ENCODE measurements around the gene UNC13C.

UNC13C gene

GRCh38 chr15:54206586-54207321 is 228.5 kb downstream of the UNC13C start:
- H3K9ac ChIP-seq (ENCODE audit: low read depth, low read length) = no peak overlapping the region
- H3K4me3 ChIP-seq (ENCODE audit: low read depth, low read length) = no peak overlapping the region
- no peaks in the 10 kb centered on the region for H3K9me3 ChIP-seq (ENCODE audit: control insufficient read depth, insufficient read depth, low read length)
- no peak overlapping the region for H3K27ac ChIP-seq (ENCODE audit: low read depth, low read length)
- H3K4me1 ChIP-seq (ENCODE audit: control insufficient read depth, insufficient read depth, low read length) = no peaks in the 10 kb centered on the region
- H3K36me3 ChIP-seq (ENCODE audit: control insufficient read depth, insufficient read depth, low read length) = no peaks in the 10 kb centered on the region
- H3K27me3 ChIP-seq (ENCODE audit: control insufficient read depth, insufficient read depth, low read length) = no peaks in the 10 kb centered on the region

- Histone ChIP-seq H3K27ac (ENCODE audit: low read depth, low read length) (no peak overlapping the region), H3K4me3 (ENCODE audit: low read depth, low read length) (no peak overlapping the region), H3K4me1 (ENCODE audit: control insufficient read depth, insufficient read depth, low read length) (no peaks in the 10 kb centered on the region)
These were observed 230.5 kb downstream of the UNC13C start for GRCh38 chr15:54208786-54209185.

GRCh38 chr15:54212635-54213034 is 234.4 kb downstream of the UNC13C start:
- Histone ChIP-seq H3K36me3 (ENCODE audit: control insufficient read depth, insufficient read depth, low read length) (no peaks in the 10 kb centered on the region), H3K4me1 (ENCODE audit: control insufficient read depth, insufficient read depth, low read length) (peaks cover 4% of the 10 kb centered on the region; the same call in 1 of the 2 replicates), H3K9ac (ENCODE audit: low read depth, low read length) (no peak overlapping the region), H3K9me3 (ENCODE audit: control insufficient read depth, insufficient read depth, low read length) (no peaks in the 10 kb centered on the region), H3K27me3 (ENCODE audit: control insufficient read depth, insufficient read depth, low read length) (no peaks in the 10 kb centered on the region), H3K4me3 (ENCODE audit: low read depth, low read length) (no peak overlapping the region), H3K27ac (ENCODE audit: low read depth, low read length) (no peak overlapping the region)

More at GRCh38 chr15:54208786-54209185, 230.5 kb downstream of the UNC13C start:
- Histone ChIP-seq H3K9me3 (ENCODE audit: control insufficient read depth, insufficient read depth, low read length) (no peaks in the 10 kb centered on the region), H3K36me3 (ENCODE audit: control insufficient read depth, insufficient read depth, low read length) (no peaks in the 10 kb centered on the region), H3K27me3 (ENCODE audit: control insufficient read depth, insufficient read depth, low read length) (no peaks in the 10 kb centered on the region), H3K9ac (ENCODE audit: low read depth, low read length) (no peak overlapping the region)

- H3K9me3 ChIP-seq (ENCODE audit: control insufficient read depth, insufficient read depth, low read length) = peaks cover 3% of the 10 kb centered on the region; the same call in 1 of the 2 replicates
- no peaks in the 10 kb centered on the region for H3K27me3 ChIP-seq (ENCODE audit: control insufficient read depth, insufficient read depth, low read length)
- no peaks in the 10 kb centered on the region for H3K4me1 ChIP-seq (ENCODE audit: control insufficient read depth, insufficient read depth, low read length)
- H3K27ac ChIP-seq (ENCODE audit: low read depth, low read length) = no peak overlapping the region
- no peak overlapping the region for H3K4me3 ChIP-seq (ENCODE audit: low read depth, low read length)
- H3K36me3 ChIP-seq (ENCODE audit: control insufficient read depth, insufficient read depth, low read length) = no peaks in the 10 kb centered on the region
- no peak overlapping the region for H3K9ac ChIP-seq (ENCODE audit: low read depth, low read length)
These were observed 248.2 kb downstream of the UNC13C start for GRCh38 chr15:54226455-54226854.

GRCh38 chr15:54227569-54227968 is 249.3 kb downstream of the UNC13C start:
- Histone ChIP-seq H3K9ac (ENCODE audit: low read depth, low read length) (no peak overlapping the region), H3K27me3 (ENCODE audit: control insufficient read depth, insufficient read depth, low read length) (no peaks in the 10 kb centered on the region), H3K4me1 (ENCODE audit: control insufficient read depth, insufficient read depth, low read length) (no peaks in the 10 kb centered on the region), H3K9me3 (ENCODE audit: control insufficient read depth, insufficient read depth, low read length) (peaks cover 3% of the 10 kb centered on the region; the same call in 1 of the 2 replicates), H3K27ac (ENCODE audit: low read depth, low read length) (no peak overlapping the region), H3K36me3 (ENCODE audit: control insufficient read depth, insufficient read depth, low read length) (no peaks in the 10 kb centered on the region), H3K4me3 (ENCODE audit: low read depth, low read length) (no peak overlapping the region)

- no peaks in the 10 kb centered on the region for H3K9me3 ChIP-seq (ENCODE audit: control insufficient read depth, insufficient read depth, low read length)
- no peak overlapping the region for H3K4me3 ChIP-seq (ENCODE audit: low read depth, low read length)
- no peak overlapping the region for H3K27ac ChIP-seq (ENCODE audit: low read depth, low read length)
- H3K4me1 ChIP-seq (ENCODE audit: control insufficient read depth, insufficient read depth, low read length) = no peaks in the 10 kb centered on the region
- no peaks in the 10 kb centered on the region for H3K27me3 ChIP-seq (ENCODE audit: control insufficient read depth, insufficient read depth, low read length)
- no peaks in the 10 kb centered on the region for H3K36me3 ChIP-seq (ENCODE audit: control insufficient read depth, insufficient read depth, low read length)
- H3K9ac ChIP-seq (ENCODE audit: low read depth, low read length) = no peak overlapping the region
These were observed 272.1 kb downstream of the UNC13C start for GRCh38 chr15:54250326-54250725.

- no peaks in the 10 kb centered on the region for H3K36me3 ChIP-seq (ENCODE audit: control insufficient read depth, insufficient read depth, low read length)
- H3K4me3 ChIP-seq (ENCODE audit: low read depth, low read length) = no peak overlapping the region
- H3K9me3 ChIP-seq (ENCODE audit: control insufficient read depth, insufficient read depth, low read length) = no peaks in the 10 kb centered on the region
- H3K27ac ChIP-seq (ENCODE audit: low read depth, low read length) = no peak overlapping the region
- H3K27me3 ChIP-seq (ENCODE audit: control insufficient read depth, insufficient read depth, low read length) = no peaks in the 10 kb centered on the region
- H3K4me1 ChIP-seq (ENCODE audit: control insufficient read depth, insufficient read depth, low read length) = no peaks in the 10 kb centered on the region
- no peak overlapping the region for H3K9ac ChIP-seq (ENCODE audit: low read depth, low read length)
These were observed 277.9 kb downstream of the UNC13C start for GRCh38 chr15:54256190-54256589.

- Histone ChIP-seq H3K4me3 (ENCODE audit: low read depth, low read length) (no peak overlapping the region), H3K27me3 (ENCODE audit: control insufficient read depth, insufficient read depth, low read length) (no peaks in the 10 kb centered on the region), H3K4me1 (ENCODE audit: control insufficient read depth, insufficient read depth, low read length) (no peaks in the 10 kb centered on the region), H3K9me3 (ENCODE audit: control insufficient read depth, insufficient read depth, low read length) (no peaks in the 10 kb centered on the region), H3K27ac (ENCODE audit: low read depth, low read length) (no peak overlapping the region), H3K36me3 (ENCODE audit: control insufficient read depth, insufficient read depth, low read length) (no peaks in the 10 kb centered on the region), H3K9ac (ENCODE audit: low read depth, low read length) (no peak overlapping the region)
These were observed 295.7 kb downstream of the UNC13C start for GRCh38 chr15:54273928-54274327.

GRCh38 chr15:54277834-54278233 is 299.6 kb downstream of the UNC13C start:
- H3K4me1 ChIP-seq (ENCODE audit: control insufficient read depth, insufficient read depth, low read length) = no peaks in the 10 kb centered on the region
- H3K9me3 ChIP-seq (ENCODE audit: control insufficient read depth, insufficient read depth, low read length) = 0 out of 2 replicates have a peak, but pooled peaks cover 2% of the 10 kb centered on the region
- no peak overlapping the region for H3K27ac ChIP-seq (ENCODE audit: low read depth, low read length)

GRCh38 chr15:54280726-54281125 is 302.5 kb downstream of the UNC13C start:
- no peaks in the 10 kb centered on the region for H3K27me3 ChIP-seq (ENCODE audit: control insufficient read depth, insufficient read depth, low read length)
- no peak overlapping the region for H3K9ac ChIP-seq (ENCODE audit: low read depth, low read length)
- 0 out of 2 replicates have a peak, but pooled peaks cover 2% of the 10 kb centered on the region for H3K9me3 ChIP-seq (ENCODE audit: control insufficient read depth, insufficient read depth, low read length)
- no peaks in the 10 kb centered on the region for H3K36me3 ChIP-seq (ENCODE audit: control insufficient read depth, insufficient read depth, low read length)
- H3K4me1 ChIP-seq (ENCODE audit: control insufficient read depth, insufficient read depth, low read length) = no peaks in the 10 kb centered on the region
- no peak overlapping the region for H3K4me3 ChIP-seq (ENCODE audit: low read depth, low read length)
- H3K27ac ChIP-seq (ENCODE audit: low read depth, low read length) = no peak overlapping the region

More at GRCh38 chr15:54277834-54278233, 299.6 kb downstream of the UNC13C start:
- no peaks in the 10 kb centered on the region for H3K36me3 ChIP-seq (ENCODE audit: control insufficient read depth, insufficient read depth, low read length)
- no peak overlapping the region for H3K4me3 ChIP-seq (ENCODE audit: low read depth, low read length)
- H3K27me3 ChIP-seq (ENCODE audit: control insufficient read depth, insufficient read depth, low read length) = no peaks in the 10 kb centered on the region
- H3K9ac ChIP-seq (ENCODE audit: low read depth, low read length) = no peak overlapping the region

GRCh38 chr15:54282228-54282836 is 304.1 kb downstream of the UNC13C start:
- Histone ChIP-seq H3K4me3 (ENCODE audit: low read depth, low read length) (no peak overlapping the region), H3K27me3 (ENCODE audit: control insufficient read depth, insufficient read depth, low read length) (no peaks in the 10 kb centered on the region), H3K4me1 (ENCODE audit: control insufficient read depth, insufficient read depth, low read length) (no peaks in the 10 kb centered on the region), H3K36me3 (ENCODE audit: control insufficient read depth, insufficient read depth, low read length) (no peaks in the 10 kb centered on the region), H3K9ac (ENCODE audit: low read depth, low read length) (no peak overlapping the region), H3K27ac (ENCODE audit: low read depth, low read length) (no peak overlapping the region), H3K9me3 (ENCODE audit: control insufficient read depth, insufficient read depth, low read length) (0 out of 2 replicates have a peak, but pooled peaks cover 2% of the 10 kb centered on the region)
